Thyroid gland (tissue), 4 donors: ENCODE measurements around the gene CD300LB. TPM values are rescaled to one million over a fixed set of nuclear protein-coding genes. Genes with fewer than 3 reads are reported as not detected.

ENCODE experiments used
- DNase-seq, 2 donors: peaks; one replicate each; pipeline ENCODE4 v3.0.0-alpha.2; 2019
- H3K27ac ChIP-seq, 3 donors: fragments of 200-600 bp; sonication (generic); 1 replicate in 2 of 3; 2 replicates in 1 of 3; pipeline ENCODE4 v1.5.1; 2016 to 2019; ENCODE audit warnings: mild to moderate bottlenecking in 1 of 3, moderate library complexity in 1 of 3
- H3K27me3 ChIP-seq: fragments of 200-600 bp; sonication (generic); one replicate; pipeline ENCODE4 v1.5.1; 2019
- H3K36me3 ChIP-seq, 2 donors: fragments of 200-600 bp; sonication (generic); one replicate each; pipeline ENCODE4 v1.5.1; 2016 to 2019
- H3K4me1 ChIP-seq, 2 donors: fragments of 200-600 bp; sonication (generic); one replicate each; pipeline ENCODE4 v1.5.1; 2017 to 2019
- H3K4me3 ChIP-seq, 3 donors: fragments of 200-600 bp; sonication (generic); replicated peaks in 1 of 3; 1 replicate in 2 of 3; 2 replicates in 1 of 3; pipeline ENCODE4 v1.5.1; 2016; ENCODE audit warnings: mild to moderate bottlenecking in 1 of 3
- H3K9me3 ChIP-seq: fragments of 200-600 bp; sonication (generic); one replicate; pipeline ENCODE4 v1.5.1; 2017
- CTCF ChIP-seq, 6 experiments: fragments of 200-600 bp in 3 of 6; fragments of 450-650 bp in 3 of 6; sonication (generic) in 3 of 6; IDR thresholded peaks; one replicate each; pipeline ENCODE4 v1.5.1; 2016 to 2019; ENCODE audit warnings: antibody characterized with exemption in 6 of 6, mild to moderate bottlenecking in 2 of 6, inconsistent platforms in 1 of 6, moderate library complexity in 1 of 6
- POLR2A ChIP-seq, 2 donors: fragments of 450-650 bp; IDR thresholded peaks; one replicate each; pipeline ENCODE4 v1.6.1; 2017; ENCODE audit warnings: antibody characterized with exemption in 2 of 2, mild to moderate bottlenecking in 2 of 2, moderate library complexity in 1 of 2
- WGBS, 2 donors: methylation state at CpG; one replicate each; pipeline ENCODE4 v1.1.5; 2017; 5-methylcytosine and 5-hydroxymethylcytosine counted together
- intact Hi-C: fragments of 100-400 bp; cut with DNase I; formaldehyde crosslinking; loops from one replicate; pipeline ENCODE4 v1.15.1; 2023
- total RNA-seq, 4 donors: library from RNA; depleted of rRNA; stranded (reverse); fragments of >200 nt; gene quantifications; one replicate each; pipeline ENCODE4 v1.2.3, GENCODE V29; 2016

The CD300LB gene
- total RNA-seq, 4 donors from 2014 or later, result not detected

GRCh38 chr17:74573169-74573568 lies 41.9 kb upstream of the CD300LB start:
- Histone ChIP-seq H3K27me3 (no peaks in the 10 kb centered on the region), H3K36me3 (no peaks in the 10 kb centered on the region), H3K27ac (no peak overlapping the region), H3K9me3 (no peaks in the 10 kb centered on the region), H3K4me1 (no peaks in the 10 kb centered on the region), H3K4me3 (no peak overlapping the region)
- WGBS, 2 donors, result 81 to 87% methylated on average over 3 of the region's 3 CpGs
- no peak for DNase-seq
- TF ChIP-seq POLR2A (IDR thresholded peaks at IDR 0.05), result no peak
- no peak for TF ChIP-seq CTCF (IDR thresholded peaks at IDR 0.05)
- intact Hi-C loops, result no loop called here

- H3K4me1 ChIP-seq, result no peaks in the 10 kb centered on the region
- no peak for TF ChIP-seq POLR2A (IDR thresholded peaks at IDR 0.05)
- no peak for TF ChIP-seq CTCF (IDR thresholded peaks at IDR 0.05)
- H3K27ac ChIP-seq, result no peak overlapping the region
- no peaks in the 10 kb centered on the region for H3K27me3 ChIP-seq
- WGBS, 2 donors, result 93 to 95% methylated on average over 4 of the region's 4 CpGs
- H3K4me3 ChIP-seq, result no peak overlapping the region
- H3K36me3 ChIP-seq, result no peaks in the 10 kb centered on the region
- no peaks in the 10 kb centered on the region for H3K9me3 ChIP-seq
- intact Hi-C loops, result no loop called here
- no peak for DNase-seq
These were observed 40.5 kb upstream of the CD300LB start for GRCh38 chr17:74571621-74572270.

GRCh38 chr17:74569020-74570003 lies 38.0 kb upstream of the CD300LB start:
- TF ChIP-seq CTCF (IDR thresholded peaks at IDR 0.05) (no peak), POLR2A (IDR thresholded peaks at IDR 0.05) (no peak)
- DNase-seq, result peak in 1 of 2 donors; percentile 12
- H3K27me3 ChIP-seq, result no peaks in the 10 kb centered on the region
- no peaks in the 10 kb centered on the region for H3K36me3 ChIP-seq
- no peak overlapping the region for H3K27ac ChIP-seq
- H3K4me3 ChIP-seq, result no peak overlapping the region
- 73 to 74% methylated on average over 28 to 29 of the region's 32 CpGs for WGBS, 2 donors
- no peaks in the 10 kb centered on the region for H3K9me3 ChIP-seq
- no peaks in the 10 kb centered on the region for H3K4me1 ChIP-seq
- intact Hi-C loops, result loop anchor here (5.0 kb wide), 1 partner anchor 78 kb away; no protein-coding TSS in a partner anchor

GRCh38 chr17:74568106-74568873 lies 37.0 kb upstream of the CD300LB start:
- Histone ChIP-seq H3K27me3 (no peaks in the 10 kb centered on the region), H3K4me1 (no peaks in the 10 kb centered on the region), H3K27ac (no peak overlapping the region), H3K36me3 (no peaks in the 10 kb centered on the region), H3K4me3 (no peak overlapping the region), H3K9me3 (no peaks in the 10 kb centered on the region)
- TF ChIP-seq POLR2A (IDR thresholded peaks at IDR 0.05) (no peak), CTCF (IDR thresholded peaks at IDR 0.05) (no peak)
- WGBS, 2 donors, result 76 to 85% methylated on average over 4 of the region's 4 CpGs
- DNase-seq, result no peak
- intact Hi-C loops, result loop anchor here (5.0 kb wide), 1 partner anchor 79 kb away; no protein-coding TSS in a partner anchor
